A673 (cell line): ENCODE results near the gene BLID.

Experiments
- CTCF ChIP-seq: fragments of 300-800, 200-600 bp; sonication (generic); conservative IDR thresholded peaks from 2 replicates; pipeline ENCODE4 v1.5.1; 2017; ENCODE audit warnings: low read depth, mild to moderate bottlenecking, antibody characterized with exemption, low read length, moderate library complexity, mixed read lengths
- EZH2 ChIP-seq: fragments of 200-600 bp; sonication (generic); IDR thresholded peaks from 2 replicates; pipeline ENCODE4 v1.6.1; 2017; ENCODE audit warnings: borderline replicate concordance, low read depth, mild to moderate bottlenecking, mixed read lengths, antibody characterized with exemption, low read length; ENCODE audit not compliant: poor library complexity, severe bottlenecking

- TF ChIP-seq CTCF = no peak
- no peak for TF ChIP-seq EZH2
These were observed 11.7 kb downstream of the BLID start for GRCh38 chr11:122104341-122104740.
